Astrocyte (in vitro differentiated cells and primary cell): ENCODE measurements around the gene UTF1.

Experiments
- CTCF ChIP-seq: IDR thresholded peaks from 2 replicates; pipeline ENCODE4 v1.5.1; 2011; ENCODE audit warnings: low read depth, mild to moderate bottlenecking, inconsistent platforms, low read length, moderate library complexity; ENCODE audit not compliant: insufficient read depth
- EZH2 ChIP-seq: IDR thresholded peaks from 2 replicates; pipeline ENCODE4 v1.6.1; 2012; ENCODE audit warnings: mild to moderate bottlenecking, low read length, inconsistent platforms; ENCODE audit not compliant: insufficient read depth

- TF ChIP-seq CTCF (no peak), EZH2 (no peak)
These were observed 32.9 kb upstream of the UTF1 start for GRCh38 chr10:133196936-133197758.
